ENCODE results near the gene GSE1.

Gene GSE1

DNA sequence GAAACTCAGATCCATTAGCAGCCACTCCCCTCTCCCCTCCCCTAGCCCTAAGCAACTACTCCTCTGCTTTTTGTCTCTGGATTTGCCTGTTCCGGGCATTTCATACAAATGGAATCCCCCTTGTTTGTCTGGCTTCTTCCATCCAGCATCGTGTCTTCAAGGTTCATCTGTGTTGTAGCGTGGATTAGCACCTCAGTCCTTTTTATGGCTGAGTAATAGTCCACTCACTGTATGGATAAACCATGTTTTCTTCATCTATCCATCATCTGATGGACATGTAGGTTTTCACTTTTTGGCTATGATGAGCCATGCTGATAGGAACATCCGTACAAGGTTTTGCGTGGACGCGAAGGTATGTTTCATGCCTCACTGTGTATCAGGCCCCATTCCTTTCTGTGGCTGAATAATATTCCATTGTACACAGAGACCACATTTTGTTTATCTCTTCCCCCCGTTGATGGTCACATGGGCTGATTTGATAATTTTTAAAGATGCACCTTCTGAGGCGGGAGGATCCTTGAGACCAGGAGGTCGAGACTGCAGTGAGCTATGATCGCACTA lies 8.9 kb upstream of the GSE1 start:
- H3K4me3 ChIP-seq (ENCODE audit: low read length) = no peak overlapping the region
- TF ChIP-seq, protein P1, sequence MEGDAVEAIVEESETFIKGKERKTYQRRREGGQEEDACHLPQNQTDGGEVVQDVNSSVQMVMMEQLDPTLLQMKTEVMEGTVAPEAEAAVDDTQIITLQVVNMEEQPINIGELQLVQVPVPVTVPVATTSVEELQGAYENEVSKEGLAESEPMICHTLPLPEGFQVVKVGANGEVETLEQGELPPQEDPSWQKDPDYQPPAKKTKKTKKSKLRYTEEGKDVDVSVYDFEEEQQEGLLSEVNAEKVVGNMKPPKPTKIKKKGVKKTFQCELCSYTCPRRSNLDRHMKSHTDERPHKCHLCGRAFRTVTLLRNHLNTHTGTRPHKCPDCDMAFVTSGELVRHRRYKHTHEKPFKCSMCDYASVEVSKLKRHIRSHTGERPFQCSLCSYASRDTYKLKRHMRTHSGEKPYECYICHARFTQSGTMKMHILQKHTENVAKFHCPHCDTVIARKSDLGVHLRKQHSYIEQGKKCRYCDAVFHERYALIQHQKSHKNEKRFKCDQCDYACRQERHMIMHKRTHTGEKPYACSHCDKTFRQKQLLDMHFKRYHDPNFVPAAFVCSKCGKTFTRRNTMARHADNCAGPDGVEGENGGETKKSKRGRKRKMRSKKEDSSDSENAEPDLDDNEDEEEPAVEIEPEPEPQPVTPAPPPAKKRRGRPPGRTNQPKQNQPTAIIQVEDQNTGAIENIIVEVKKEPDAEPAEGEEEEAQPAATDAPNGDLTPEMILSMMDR (conservative IDR thresholded peaks at IDR 0.05; ENCODE audit: low read depth, low read length) = no peak
- DNase-seq (ENCODE audit: low read depth) = no peak

DNA sequence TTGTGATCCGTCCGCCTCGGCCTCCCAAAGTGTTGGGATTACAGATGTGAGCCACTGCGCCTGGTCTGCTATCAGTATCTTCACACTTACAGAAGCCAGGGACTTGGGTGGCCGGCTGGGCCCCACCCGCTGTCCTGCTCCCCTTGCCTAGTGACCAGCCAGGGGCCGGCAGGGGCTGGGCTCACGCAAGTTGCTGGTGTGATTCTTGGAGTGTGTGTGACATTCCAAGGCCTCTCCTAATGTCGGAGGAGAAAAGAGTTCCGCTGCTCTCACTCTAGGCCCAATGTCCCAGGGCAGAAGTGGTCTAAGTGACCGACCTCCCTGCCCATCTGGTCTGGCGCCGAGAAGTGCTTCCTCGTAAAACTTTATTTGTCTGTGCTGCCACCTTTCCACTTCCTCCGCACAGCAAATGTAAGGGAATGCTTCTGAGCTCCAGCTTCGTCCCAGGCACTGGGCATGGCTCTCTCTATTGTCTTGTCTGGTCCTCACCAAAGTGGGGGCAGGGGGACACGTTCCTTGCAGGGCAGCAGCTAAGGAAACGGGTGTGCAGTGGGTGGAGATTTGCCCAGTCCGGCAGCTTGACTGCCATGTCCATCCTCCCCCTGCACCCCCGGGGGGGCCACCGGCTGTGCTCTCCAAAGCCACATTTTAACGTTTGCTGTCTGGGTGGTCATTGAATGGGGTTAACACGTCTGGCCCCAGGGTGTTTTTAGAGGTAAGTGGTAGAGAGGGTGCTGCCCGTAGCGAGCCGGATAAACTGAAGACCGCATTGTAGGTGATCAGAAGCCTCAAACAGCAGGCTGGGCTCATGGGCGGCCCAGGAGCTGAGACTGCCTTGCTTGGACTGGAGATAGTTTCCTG lies 7.8 kb upstream of the GSE1 start:
- TF ChIP-seq, protein P1 (conservative IDR thresholded peaks at IDR 0.05; ENCODE audit: low read depth, low read length) = no peak
- no peak overlapping the region for H3K4me3 ChIP-seq (ENCODE audit: low read length)
- DNase-seq (ENCODE audit: low read depth) = no peak

DNA sequence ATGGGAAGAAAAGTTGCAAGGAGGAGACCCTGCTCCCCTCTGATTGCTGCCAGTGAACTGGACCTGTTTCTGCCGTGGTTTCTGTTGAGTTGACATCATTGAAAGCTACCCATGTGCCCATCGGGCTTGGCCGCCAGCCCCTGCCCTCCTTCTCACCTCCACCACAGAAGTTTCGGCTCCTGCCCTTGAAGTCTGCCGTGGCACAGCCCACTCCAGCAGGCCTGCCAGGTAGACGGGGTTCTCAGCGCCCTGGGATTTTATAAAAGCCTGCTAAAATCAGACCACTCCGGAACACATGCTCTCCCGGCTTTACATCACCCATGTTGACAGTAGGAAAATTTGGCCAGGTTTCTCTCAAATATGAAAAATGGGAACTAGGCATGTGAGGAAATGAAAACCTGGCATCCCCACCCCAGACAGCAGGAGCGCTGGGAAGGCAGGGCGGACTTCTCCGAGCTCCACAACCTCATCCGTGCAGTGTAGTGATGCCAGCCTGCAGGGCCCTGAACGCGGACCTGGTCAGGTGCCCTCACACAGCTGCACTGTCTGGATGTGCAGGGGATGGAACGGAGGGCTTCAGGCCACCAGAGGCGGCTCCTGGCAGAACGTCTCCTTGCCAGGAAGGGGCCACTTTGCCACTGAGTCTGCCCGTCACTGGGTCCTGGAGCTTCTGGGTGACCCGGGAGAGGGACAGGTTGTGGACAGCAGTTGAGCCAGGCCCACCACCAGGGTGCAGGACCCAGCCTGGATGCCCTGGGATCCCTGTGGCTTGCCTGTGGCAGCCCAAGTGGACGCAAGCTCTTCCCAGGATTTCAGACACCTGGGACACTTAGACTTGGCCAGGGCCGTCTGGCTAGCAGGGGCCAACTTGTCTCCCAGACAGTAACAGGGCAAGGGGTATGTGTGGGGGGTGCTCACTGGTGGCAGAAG lies 6.9 kb upstream of the GSE1 start:
- TF ChIP-seq, protein P1 (conservative IDR thresholded peaks at IDR 0.05; ENCODE audit: low read depth, low read length) = no peak
- DNase-seq (ENCODE audit: low read depth) = no peak

DNA sequence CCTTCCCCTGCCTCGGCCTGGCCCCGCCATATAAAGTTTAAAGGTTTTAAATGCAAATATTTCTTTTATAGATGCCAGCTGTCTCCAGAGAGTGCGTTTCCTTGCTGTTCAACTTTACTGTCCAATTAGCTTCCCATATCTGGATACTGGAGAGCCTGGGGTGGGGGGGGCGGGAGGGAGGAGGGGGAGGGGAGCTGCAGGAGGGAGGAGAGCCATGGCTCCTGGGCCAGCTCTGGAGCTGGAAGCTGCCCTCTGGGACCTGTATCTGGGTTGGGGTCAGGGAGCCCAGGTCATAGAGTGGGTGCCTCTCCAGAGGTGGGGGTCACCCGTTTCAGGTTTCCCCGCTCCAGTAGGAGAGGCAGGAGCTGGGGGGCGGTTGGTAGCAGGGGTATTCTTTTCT lies 6.2 kb upstream of the GSE1 start:
- DNase-seq (ENCODE audit: low read depth) = no peak
- no peak overlapping the region for H3K4me3 ChIP-seq (ENCODE audit: low read length)
- TF ChIP-seq, protein P1 (conservative IDR thresholded peaks at IDR 0.05; ENCODE audit: low read depth, low read length) = no peak

More for the DNA sequence above, 6.9 kb upstream of the GSE1 start:
- no peak overlapping the region for H3K4me3 ChIP-seq (ENCODE audit: low read length)

DNA sequence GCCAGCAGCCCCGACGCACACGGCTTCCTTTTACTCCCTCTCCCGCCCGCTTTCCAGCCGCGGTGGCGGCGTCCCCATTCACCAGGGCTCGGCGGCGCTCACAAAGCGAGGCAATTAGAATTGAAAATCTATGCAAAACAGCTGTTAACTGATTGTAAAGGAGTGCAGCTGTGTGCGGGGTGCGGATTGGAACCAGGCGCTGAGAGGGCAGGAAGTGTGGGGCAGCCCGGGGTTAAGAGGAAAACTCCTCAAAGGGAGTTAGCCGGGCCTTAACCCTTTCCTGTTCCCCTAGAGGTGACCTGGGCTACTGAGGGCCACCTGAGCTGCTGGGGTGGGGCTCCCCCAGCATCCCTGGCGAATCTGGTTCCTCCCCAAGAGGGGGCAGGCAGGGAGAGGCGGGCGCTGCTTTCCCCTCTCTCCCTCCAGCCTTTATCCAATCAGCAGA lies 5.8 kb upstream of the GSE1 start:
- no peak for DNase-seq (ENCODE audit: low read depth)
- TF ChIP-seq, protein P1 (conservative IDR thresholded peaks at IDR 0.05; ENCODE audit: low read depth, low read length) = peak; percentile 14
- no peak overlapping the region for H3K4me3 ChIP-seq (ENCODE audit: low read length)

DNA sequence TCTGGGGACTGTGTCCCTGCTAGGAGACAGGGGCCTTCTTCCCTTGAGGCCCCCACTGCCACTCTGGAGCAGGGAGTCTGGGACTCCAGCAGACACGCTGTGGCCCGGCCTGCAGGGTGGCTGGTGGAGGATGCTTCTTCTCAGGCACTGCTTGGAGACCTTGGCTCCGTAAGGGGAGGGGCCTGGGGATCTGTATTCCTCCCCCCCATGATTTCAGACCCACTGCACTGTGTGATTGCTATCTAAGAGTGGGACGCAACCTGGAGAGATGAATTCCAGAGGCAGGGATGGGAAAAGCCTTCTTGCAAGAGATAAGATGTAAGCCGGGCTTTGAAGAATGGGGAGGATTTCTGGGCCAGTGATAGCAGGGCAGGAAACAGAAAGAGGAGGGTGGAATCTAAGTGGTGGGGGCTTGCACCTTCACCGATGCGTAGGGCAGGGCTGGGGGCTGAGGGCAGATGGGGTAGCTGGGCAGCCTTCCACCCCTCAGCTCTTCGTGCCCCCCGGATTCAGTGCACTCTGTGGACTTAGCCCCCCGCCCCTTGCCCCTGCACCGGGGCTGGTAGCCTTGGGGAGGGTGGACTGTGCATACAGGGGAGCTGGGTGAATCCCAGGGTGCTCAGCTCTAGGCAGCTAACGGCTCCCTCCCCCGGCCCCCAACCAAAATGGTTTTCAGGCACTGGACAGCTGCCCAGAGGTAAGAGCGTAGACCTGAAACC lies 5.2 kb upstream of the GSE1 start:
- H3K4me3 ChIP-seq (ENCODE audit: low read length) = no peak overlapping the region
- DNase-seq (ENCODE audit: low read depth) = no peak
- TF ChIP-seq, protein P1 (conservative IDR thresholded peaks at IDR 0.05; ENCODE audit: low read depth, low read length) = no peak
